ENCODE measurements around the gene AGAP2. TPM values are rescaled to one million over a fixed set of nuclear protein-coding genes. Genes with fewer than 3 reads are reported as not detected.

AGAP2 gene
- total RNA-seq, 1 experiment from 2014 or later: 2.0 TPM

DNA sequence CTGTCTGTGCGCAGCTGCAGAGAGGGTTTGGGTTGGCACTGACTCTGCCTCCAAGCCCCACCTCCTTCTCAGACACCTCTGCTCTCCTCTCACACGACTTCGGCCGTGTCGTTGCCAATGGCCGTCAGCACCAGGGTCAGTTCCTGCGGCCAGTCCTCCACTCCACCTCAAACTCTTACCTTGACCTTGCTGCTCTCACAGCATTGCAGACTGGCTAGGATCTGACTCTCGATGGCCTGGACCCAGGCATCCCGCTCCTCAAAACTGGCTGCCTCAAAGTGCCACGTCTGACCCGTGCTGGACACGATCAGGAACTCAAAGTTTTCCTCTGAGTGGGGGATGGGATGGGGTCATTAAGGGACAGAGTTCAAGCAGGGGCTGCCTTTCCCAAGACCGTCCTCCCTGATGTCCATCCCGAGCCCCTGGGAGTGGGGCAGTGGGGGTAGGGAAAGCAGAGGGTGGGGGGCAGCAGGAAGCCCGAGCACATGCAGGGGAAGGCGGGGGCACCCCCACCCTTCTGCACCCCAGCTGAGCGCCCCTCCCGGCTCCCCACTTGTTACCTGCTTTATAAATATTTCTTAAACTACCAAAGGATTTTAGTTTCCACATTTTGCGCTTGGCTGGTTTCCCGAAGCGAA is 10.7 kb downstream of the AGAP2 start (continued):
- TF ChIP-seq STAT6 (CRISPR knock-in tag; conservative IDR thresholded peaks at IDR 0.05; ENCODE audit: low read depth) (peak; percentile 88; the same call in 1 of the 2 replicates), FOXK1 (CRISPR knock-in tag; IDR thresholded peaks at IDR 0.05) (peak; percentile 53; the same call in 1 of the 2 replicates), CREM (CRISPR knock-in tag; IDR thresholded peaks at IDR 0.05) (peak; percentile 42; the same call in 1 of the 2 replicates), FOXJ3 (CRISPR knock-in tag; IDR thresholded peaks at IDR 0.05; ENCODE audit: borderline replicate concordance) (no peak), ETV6 (CRISPR knock-in tag; IDR thresholded peaks at IDR 0.05) (peak; percentile 66; the same call in 1 of the 2 replicates), FOXP4 (CRISPR knock-in tag; IDR thresholded peaks at IDR 0.05) (peak; percentile 60; the same call in 1 of the 2 replicates), TCF7 (CRISPR knock-in tag; IDR thresholded peaks at IDR 0.05; ENCODE audit: low read depth) (no peak), RELA (CRISPR knock-in tag; IDR thresholded peaks at IDR 0.05; ENCODE audit: borderline replicate concordance) (no peak), ZNF416 (CRISPR knock-in tag; IDR thresholded peaks at IDR 0.05) (no peak), IRF1 (CRISPR knock-in tag; IDR thresholded peaks at IDR 0.05) (no peak)
- TF ChIP-seq, protein P1, sequence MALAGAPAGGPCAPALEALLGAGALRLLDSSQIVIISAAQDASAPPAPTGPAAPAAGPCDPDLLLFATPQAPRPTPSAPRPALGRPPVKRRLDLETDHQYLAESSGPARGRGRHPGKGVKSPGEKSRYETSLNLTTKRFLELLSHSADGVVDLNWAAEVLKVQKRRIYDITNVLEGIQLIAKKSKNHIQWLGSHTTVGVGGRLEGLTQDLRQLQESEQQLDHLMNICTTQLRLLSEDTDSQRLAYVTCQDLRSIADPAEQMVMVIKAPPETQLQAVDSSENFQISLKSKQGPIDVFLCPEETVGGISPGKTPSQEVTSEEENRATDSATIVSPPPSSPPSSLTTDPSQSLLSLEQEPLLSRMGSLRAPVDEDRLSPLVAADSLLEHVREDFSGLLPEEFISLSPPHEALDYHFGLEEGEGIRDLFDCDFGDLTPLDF (CRISPR knock-in tag; IDR thresholded peaks at IDR 0.05): no peak
- TF ChIP-seq, protein P2, sequence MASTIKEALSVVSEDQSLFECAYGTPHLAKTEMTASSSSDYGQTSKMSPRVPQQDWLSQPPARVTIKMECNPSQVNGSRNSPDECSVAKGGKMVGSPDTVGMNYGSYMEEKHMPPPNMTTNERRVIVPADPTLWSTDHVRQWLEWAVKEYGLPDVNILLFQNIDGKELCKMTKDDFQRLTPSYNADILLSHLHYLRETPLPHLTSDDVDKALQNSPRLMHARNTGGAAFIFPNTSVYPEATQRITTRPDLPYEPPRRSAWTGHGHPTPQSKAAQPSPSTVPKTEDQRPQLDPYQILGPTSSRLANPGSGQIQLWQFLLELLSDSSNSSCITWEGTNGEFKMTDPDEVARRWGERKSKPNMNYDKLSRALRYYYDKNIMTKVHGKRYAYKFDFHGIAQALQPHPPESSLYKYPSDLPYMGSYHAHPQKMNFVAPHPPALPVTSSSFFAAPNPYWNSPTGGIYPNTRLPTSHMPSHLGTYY (CRISPR knock-in tag; IDR thresholded peaks at IDR 0.05): no peak
- TF ChIP-seq, protein P3, sequence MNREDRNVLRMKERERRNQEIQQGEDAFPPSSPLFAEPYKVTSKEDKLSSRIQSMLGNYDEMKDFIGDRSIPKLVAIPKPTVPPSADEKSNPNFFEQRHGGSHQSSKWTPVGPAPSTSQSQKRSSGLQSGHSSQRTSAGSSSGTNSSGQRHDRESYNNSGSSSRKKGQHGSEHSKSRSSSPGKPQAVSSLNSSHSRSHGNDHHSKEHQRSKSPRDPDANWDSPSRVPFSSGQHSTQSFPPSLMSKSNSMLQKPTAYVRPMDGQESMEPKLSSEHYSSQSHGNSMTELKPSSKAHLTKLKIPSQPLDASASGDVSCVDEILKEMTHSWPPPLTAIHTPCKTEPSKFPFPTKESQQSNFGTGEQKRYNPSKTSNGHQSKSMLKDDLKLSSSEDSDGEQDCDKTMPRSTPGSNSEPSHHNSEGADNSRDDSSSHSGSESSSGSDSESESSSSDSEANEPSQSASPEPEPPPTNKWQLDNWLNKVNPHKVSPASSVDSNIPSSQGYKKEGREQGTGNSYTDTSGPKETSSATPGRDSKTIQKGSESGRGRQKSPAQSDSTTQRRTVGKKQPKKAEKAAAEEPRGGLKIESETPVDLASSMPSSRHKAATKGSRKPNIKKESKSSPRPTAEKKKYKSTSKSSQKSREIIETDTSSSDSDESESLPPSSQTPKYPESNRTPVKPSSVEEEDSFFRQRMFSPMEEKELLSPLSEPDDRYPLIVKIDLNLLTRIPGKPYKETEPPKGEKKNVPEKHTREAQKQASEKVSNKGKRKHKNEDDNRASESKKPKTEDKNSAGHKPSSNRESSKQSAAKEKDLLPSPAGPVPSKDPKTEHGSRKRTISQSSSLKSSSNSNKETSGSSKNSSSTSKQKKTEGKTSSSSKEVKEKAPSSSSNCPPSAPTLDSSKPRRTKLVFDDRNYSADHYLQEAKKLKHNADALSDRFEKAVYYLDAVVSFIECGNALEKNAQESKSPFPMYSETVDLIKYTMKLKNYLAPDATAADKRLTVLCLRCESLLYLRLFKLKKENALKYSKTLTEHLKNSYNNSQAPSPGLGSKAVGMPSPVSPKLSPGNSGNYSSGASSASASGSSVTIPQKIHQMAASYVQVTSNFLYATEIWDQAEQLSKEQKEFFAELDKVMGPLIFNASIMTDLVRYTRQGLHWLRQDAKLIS (CRISPR knock-in tag; IDR thresholded peaks at IDR 0.05; ENCODE audit: borderline replicate concordance): no peak
- TF ChIP-seq, protein P4, sequence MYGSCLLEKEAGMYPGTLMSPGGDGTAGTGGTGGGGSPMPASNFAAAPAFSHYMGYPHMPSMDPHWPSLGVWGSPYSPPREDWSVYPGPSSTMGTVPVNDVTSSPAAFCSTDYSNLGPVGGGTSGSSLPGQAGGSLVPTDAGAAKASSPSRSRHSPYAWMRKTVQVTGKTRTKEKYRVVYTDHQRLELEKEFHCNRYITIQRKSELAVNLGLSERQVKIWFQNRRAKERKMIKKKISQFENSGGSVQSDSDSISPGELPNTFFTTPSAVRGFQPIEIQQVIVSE (CRISPR knock-in tag; IDR thresholded peaks at IDR 0.05; ENCODE audit: borderline replicate concordance): no peak
- TF ChIP-seq, protein P5, sequence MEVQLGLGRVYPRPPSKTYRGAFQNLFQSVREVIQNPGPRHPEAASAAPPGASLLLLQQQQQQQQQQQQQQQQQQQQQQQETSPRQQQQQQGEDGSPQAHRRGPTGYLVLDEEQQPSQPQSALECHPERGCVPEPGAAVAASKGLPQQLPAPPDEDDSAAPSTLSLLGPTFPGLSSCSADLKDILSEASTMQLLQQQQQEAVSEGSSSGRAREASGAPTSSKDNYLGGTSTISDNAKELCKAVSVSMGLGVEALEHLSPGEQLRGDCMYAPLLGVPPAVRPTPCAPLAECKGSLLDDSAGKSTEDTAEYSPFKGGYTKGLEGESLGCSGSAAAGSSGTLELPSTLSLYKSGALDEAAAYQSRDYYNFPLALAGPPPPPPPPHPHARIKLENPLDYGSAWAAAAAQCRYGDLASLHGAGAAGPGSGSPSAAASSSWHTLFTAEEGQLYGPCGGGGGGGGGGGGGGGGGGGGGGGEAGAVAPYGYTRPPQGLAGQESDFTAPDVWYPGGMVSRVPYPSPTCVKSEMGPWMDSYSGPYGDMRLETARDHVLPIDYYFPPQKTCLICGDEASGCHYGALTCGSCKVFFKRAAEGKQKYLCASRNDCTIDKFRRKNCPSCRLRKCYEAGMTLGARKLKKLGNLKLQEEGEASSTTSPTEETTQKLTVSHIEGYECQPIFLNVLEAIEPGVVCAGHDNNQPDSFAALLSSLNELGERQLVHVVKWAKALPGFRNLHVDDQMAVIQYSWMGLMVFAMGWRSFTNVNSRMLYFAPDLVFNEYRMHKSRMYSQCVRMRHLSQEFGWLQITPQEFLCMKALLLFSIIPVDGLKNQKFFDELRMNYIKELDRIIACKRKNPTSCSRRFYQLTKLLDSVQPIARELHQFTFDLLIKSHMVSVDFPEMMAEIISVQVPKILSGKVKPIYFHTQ (CRISPR knock-in tag; IDR thresholded peaks at IDR 0.05): no peak
